ENCODE measurements around the gene RECK.

- TF ChIP-seq ZNF274 (IDR thresholded peaks at IDR 0.05; ENCODE audit: low read depth, low read length) = no peak
- TF ChIP-seq YY1 (IDR thresholded peaks at IDR 0.05; ENCODE audit: insufficient read depth, insufficient read length) = no peak
- no peak for TF ChIP-seq SUZ12 (IDR thresholded peaks at IDR 0.05; ENCODE audit: extremely low read depth, insufficient read depth, insufficient read length)
These were observed 102.2 kb downstream of the RECK start for GRCh38 chr9:36138901-36139300.

Data from NT2/D1 (cell line).